Heart right ventricle (tissue), 16 donors: ENCODE measurements around the gene ABCA12. TPM values are rescaled to one million over a fixed set of nuclear protein-coding genes. Genes with fewer than 3 reads are reported as not detected.

Experiments
- ATAC-seq, 8 donors: fragments of 200-7000 bp; cut with Tn5 transposase; one replicate each; pipeline ENCODE4 v1.9.1; 2020; ENCODE audit warnings: mild to moderate bottlenecking in 8 of 8, moderate library complexity in 8 of 8, moderate number of reproducible peaks in 1 of 8
- DNase-seq, 2 donors: peaks; one replicate each; pipeline ENCODE4 v3.0.0-alpha.2; 2020
- H3K27ac ChIP-seq, 10 donors: fragments of 200-600 bp; sonication (generic) in 2 of 10; one replicate each; pipeline versions ENCODE4 v1.5.0 to v1.8.0; 2020 to 2022; ENCODE audit warnings: mild to moderate bottlenecking in 3 of 10
- H3K27me3 ChIP-seq, 7 donors: fragments of 200-600 bp; one replicate each; pipeline ENCODE4 v1.8.0; 2021 to 2022; ENCODE audit warnings: mild to moderate bottlenecking in 2 of 7
- H3K36me3 ChIP-seq, 9 donors: fragments of 200-600 bp; sonication (generic) in 1 of 9; one replicate each; pipeline versions ENCODE4 v1.5.0 to v1.8.0; 2020 to 2022; ENCODE audit warnings: mild to moderate bottlenecking in 2 of 9
- H3K4me1 ChIP-seq, 9 donors: fragments of 200-600 bp; sonication (generic) in 1 of 9; one replicate each; pipeline versions ENCODE4 v1.5.0 to v1.8.0; 2020 to 2022; ENCODE audit warnings: mild to moderate bottlenecking in 4 of 9
- H3K4me3 ChIP-seq, 10 donors: fragments of 200-600 bp; sonication (generic) in 2 of 10; one replicate each; pipeline versions ENCODE4 v1.5.0 to v1.8.0; 2020 to 2022; ENCODE audit warnings: mild to moderate bottlenecking in 7 of 10, moderate library complexity in 2 of 10
- H3K9me3 ChIP-seq, 11 donors: fragments of 200-600 bp in 10 of 11; sonication (generic) in 2 of 11; one replicate each; pipeline versions ENCODE4 v1.5.0 to v1.8.0; 2013 to 2022; ENCODE audit warnings: mild to moderate bottlenecking in 2 of 11, control low read depth in 1 of 11, moderate library complexity in 1 of 11
- CTCF ChIP-seq, 9 donors: fragments of 200-600 bp; sonication (generic) in 2 of 9; IDR thresholded peaks; one replicate each; pipeline versions ENCODE4 v1.5.0 to v1.8.0; 2021 to 2022; ENCODE audit warnings: antibody characterized with exemption in 9 of 9, mild to moderate bottlenecking in 5 of 9, moderate library complexity in 1 of 9
- WGBS, 2 donors: extraction: QIAGEN DNeasy Blood & Tissue Kit; methylation state at CpG; one replicate each; pipeline ENCODE4 v1.1.7; 2013; ENCODE audit warnings: inconsistent platforms in 1 of 2; 5-methylcytosine and 5-hydroxymethylcytosine counted together
- intact Hi-C, 10 donors: fragments of 100-400 bp; cut with DNase I; formaldehyde crosslinking; loops; one replicate each; pipeline versions ENCODE4 v1.11.1 to v1.14.2; 2022
- polyA plus RNA-seq, 2 donors: library from polyadenylated mRNA; stranded (reverse); fragments of 200-250 nt; gene quantifications; one replicate each; pipeline ENCODE4 v1.2.3, GENCODE V29; 2013
- total RNA-seq, 10 donors: library from RNA; stranded (reverse); fragmentation: NEBNext Ultra II Directional in 3 of 10; extraction: Animal tissue kit (Norgen Biotek cat#: 25700) in 3 of 10; gene quantifications; one replicate each; pipeline versions ENCODE4 v1.2.1 to v1.2.4, GENCODE V29; 2021 to 2023
- donor health status: Arrhythmogenic right ventricular cardiomyopathy.
- donor health status: ischemic (EF 13 %, LVEDD 7.1; RV severe dilation, severe dysfunction).
- donor health status: healthy with polysubstance abuse.
- donor health status: DM: no; HTN: yes; CAD: no.
- donor health status: DM: no; HTN: no; CAD: no.
- donor health status: ischemic (EF 25% LVEDD 6.9; RV normal size, moderate dysfunction).
- donor health status: ischemic (EF 25% LVEDD 5.7; RV mildly dilated, moderate dysfunction).
- donor health status: healthy.
- donor health status: DM: yes; HTN: yes; CAD: no.
- donor health status: Ischemic cardiomyopathy.
- donor health status: ischemic (EF 35%, LVEDD 5.7; RV mildly dilated, moderate dysfunction).
- donor health status: nonischemic (EF 11% LVEDD 7.7; RV severe dilation, severe dysfunction).
- donor health status: DM: yes; HTN: yes; CAD: no.
- donor health status: PGD.
- donor health status: ischemic (EF 29% LVEDD 5.4; RV normal size, mild dysfunction).
- donor health status: nonischemic (EF 23%, LVEDD 6.1; RV moderate dilation, normal function).

ABCA12 gene
- total and polyA plus RNA-seq, 12 donors: 0.02 TPM; not detected in 11

- no peak for ATAC-seq
- 88 to 90% methylated on average over 5 of the region's 5 CpGs for WGBS, 2 donors
- Histone ChIP-seq H3K9me3 (peaks cover 0 to 32% (median 0%) of the 10 kb centered on the region in 11 donors), H3K27me3 (no peaks in the 10 kb centered on the region), H3K27ac (no peak overlapping the region), H3K4me3 (no peak overlapping the region), H3K4me1 (no peaks in the 10 kb centered on the region), H3K36me3 (no peaks in the 10 kb centered on the region)
- no peak for DNase-seq
- TF ChIP-seq CTCF (IDR thresholded peaks at IDR 0.05): no peak
- intact Hi-C loops: loop anchor here in 2 of 10 donors (10.0 kb wide), 1 partner anchor 298 kb away; no protein-coding TSS in a partner anchor
Observed at GRCh38 chr2:214966420-214966819, 172.0 kb downstream of the ABCA12 start.

- no peaks in the 10 kb centered on the region for H3K27me3 ChIP-seq
- no peaks in the 10 kb centered on the region for H3K36me3 ChIP-seq
- no peaks in the 10 kb centered on the region for H3K4me1 ChIP-seq
- H3K4me3 ChIP-seq: no peak overlapping the region
- DNase-seq (no peak), ATAC-seq (no peak)
- peaks cover 0 to 28% (median 0%) of the 10 kb centered on the region in 11 donors for H3K9me3 ChIP-seq
- TF ChIP-seq CTCF (IDR thresholded peaks at IDR 0.05): peak in 5 of 9 donors; percentile 13 to 49 (median 25)
- H3K27ac ChIP-seq: no peak overlapping the region
- intact Hi-C loops: loop anchor here in 2 of 10 donors (10.0 kb wide), 1 partner anchor 304 kb away; no protein-coding TSS in a partner anchor
Observed at GRCh38 chr2:214960677-214961076, 177.7 kb downstream of the ABCA12 start.

GRCh38 chr2:214946949-214947348 lies 191.5 kb downstream of the ABCA12 start:
- DNase-seq (no peak), ATAC-seq (no peak)
- Histone ChIP-seq H3K27me3 (no peaks in the 10 kb centered on the region), H3K4me3 (no peak overlapping the region), H3K9me3 (no peaks in the 10 kb centered on the region), H3K4me1 (no peaks in the 10 kb centered on the region), H3K27ac (no peak overlapping the region), H3K36me3 (no peaks in the 10 kb centered on the region)
- no peak for TF ChIP-seq CTCF (IDR thresholded peaks at IDR 0.05)
- WGBS, 2 donors: 82 to 89% methylated on average over 2 of the region's 2 CpGs
- intact Hi-C loops: no loop called here

GRCh38 chr2:214934006-214934405 lies 204.4 kb downstream of the ABCA12 start:
- DNase-seq (no peak), ATAC-seq (no peak)
- 83 to 93% methylated on average over 4 of the region's 4 CpGs for WGBS, 2 donors
- no peaks in the 10 kb centered on the region for H3K4me1 ChIP-seq
- H3K4me3 ChIP-seq: no peak overlapping the region
- H3K27ac ChIP-seq: no peak overlapping the region
- H3K36me3 ChIP-seq: no peaks in the 10 kb centered on the region
- no peak for TF ChIP-seq CTCF (IDR thresholded peaks at IDR 0.05)
- H3K9me3 ChIP-seq: no peaks in the 10 kb centered on the region
- intact Hi-C loops: no loop called here
- H3K27me3 ChIP-seq: no peaks in the 10 kb centered on the region
